GM12892 (cell line): ENCODE data around the gene JAG1.

Source experiments
- POLR2A ChIP-seq: IDR thresholded peaks from 2 replicates; pipeline ENCODE4 v1.6.1; 2011; ENCODE audit warnings: low read depth, low read length, control low read depth
- POLR2AphosphoS5 ChIP-seq: IDR thresholded peaks from 2 replicates; pipeline ENCODE4 v1.6.1; 2011; ENCODE audit warnings: low read depth, low read length, control low read depth

- TF ChIP-seq POLR2AphosphoS5, result no peak
- TF ChIP-seq POLR2A, result no peak
Observed at GRCh38 chr20:10616212-10616611, 57.6 kb downstream of the JAG1 start.
